Vagina (tissue), 2 donors: ENCODE results near the gene COL2A1.

Source experiments
- CTCF ChIP-seq, 3 experiments: fragments of 450-650 bp in 2 of 3; fragments of 200-600 bp in 1 of 3; sonication (generic) in 1 of 3; IDR thresholded peaks; one replicate each; pipeline ENCODE4 v1.5.1; 2017 to 2019; ENCODE audit warnings: antibody characterized with exemption in 3 of 3, mild to moderate bottlenecking in 2 of 3, moderate library complexity in 2 of 3
- POLR2A ChIP-seq, 2 donors: fragments of 450-650 bp; IDR thresholded peaks; one replicate each; pipeline ENCODE4 v1.6.1; 2017; ENCODE audit warnings: antibody characterized with exemption in 2 of 2, mild to moderate bottlenecking in 2 of 2, moderate library complexity in 2 of 2
- POLR2AphosphoS5 ChIP-seq, 2 donors: sonication (generic); formaldehyde crosslinking; IDR thresholded peaks; one replicate each; pipeline ENCODE4 v1.9.0; 2017; ENCODE audit warnings: antibody characterized with exemption in 2 of 2, mild to moderate bottlenecking in 2 of 2, low read depth in 1 of 2; ENCODE audit not compliant: insufficient read depth in 1 of 2

- TF ChIP-seq CTCF (IDR thresholded peaks at IDR 0.05) (no peak), POLR2A (IDR thresholded peaks at IDR 0.05) (no peak), POLR2AphosphoS5 (IDR thresholded peaks at IDR 0.05; ENCODE audit: insufficient read depth in 1 of 2, low read depth in 1 of 2) (no peak)
These were observed 12.9 kb downstream of the COL2A1 start for GRCh38 chr12:47991106-47992061.
